Measurements from ENCODE around the gene CATSPER1. TPM values are rescaled to one million over a fixed set of nuclear protein-coding genes. Genes with fewer than 3 reads are reported as not detected.

The CATSPER1 gene
- polyA plus RNA-seq, 1 of the 3 experiments (the other 2 are of a cell fraction): 2.2 TPM

GRCh38 chr11:66014804-66015453 is 11.3 kb downstream of the CATSPER1 start:
- Histone ChIP-seq H3K4me1 (ENCODE audit: control insufficient read depth in 1 of 2, insufficient read depth in 2 of 2, low read depth in 1 of 2, low read length in 1 of 2) (peaks cover 15 to 29% of the 10 kb centered on the region in 2 experiments; a peak in 3 of 4 replicates), H3K9me3 (no peaks in the 10 kb centered on the region), H3K4me2 (peak overlapping the region; percentile 74), H4K20me1 (ENCODE audit: insufficient read depth) (no peaks in the 10 kb centered on the region), H3K9ac (peak overlapping the region; percentile 71), H2AFZ (ENCODE audit: low read depth) (peak overlapping the region; percentile 35; the same call in 1 of the 2 replicates), H3K27me3 (ENCODE audit: insufficient read depth) (no peaks in the 10 kb centered on the region), H3F3A (replicated peaks; ENCODE audit: insufficient read depth) (peaks cover 30% of the 10 kb centered on the region), H3K27ac (ENCODE audit: low read depth in 2 of 2, low read length in 1 of 2) (peak overlapping the region; percentile 73 to 92), H3K36me3 (replicated peaks in 1 of 2; ENCODE audit: control insufficient read depth in 1 of 2, insufficient read depth in 2 of 2, low read length in 1 of 2) (no peaks in the 10 kb centered on the region), H3K79me2 (ENCODE audit: insufficient read depth) (peaks cover 30% of the 10 kb centered on the region; the same call in 1 of the 2 replicates), H3K4me3 (ENCODE audit: low read depth in 2 of 2, low read length in 1 of 2) (no peak overlapping the region), H3K9me2 (no peaks in the 10 kb centered on the region)
- DNase-seq: no peak
- ChIA-PET POLR2A (no interaction called here), CTCF (interaction anchor here (1.1 to 4.3 kb wide), 2 partner anchors 8 to 31 kb away, joined by 3 to 36 read pairs; no protein-coding TSS in a partner anchor)
- 82% methylated on average over 4 of the region's 6 CpGs for WGBS (ENCODE audit: low lambda C conversion rate)
- TF ChIP-seq EZH2phosphoT487 (IDR thresholded peaks at IDR 0.05; ENCODE audit: borderline replicate concordance, low read depth): no peak
- TF ChIP-seq POLR2AphosphoS5 (IDR thresholded peaks at IDR 0.05; ENCODE audit: low read depth, low read length): no peak
- TF ChIP-seq MAX (IDR thresholded peaks at IDR 0.05; ENCODE audit: low read depth): no peak
- no peak for TF ChIP-seq RFX5 (IDR thresholded peaks at IDR 0.05; ENCODE audit: low read length)
- no peak for TF ChIP-seq MEF2A (IDR thresholded peaks at IDR 0.05; ENCODE audit: borderline replicate concordance, low read depth)
- TF ChIP-seq, protein P1, sequence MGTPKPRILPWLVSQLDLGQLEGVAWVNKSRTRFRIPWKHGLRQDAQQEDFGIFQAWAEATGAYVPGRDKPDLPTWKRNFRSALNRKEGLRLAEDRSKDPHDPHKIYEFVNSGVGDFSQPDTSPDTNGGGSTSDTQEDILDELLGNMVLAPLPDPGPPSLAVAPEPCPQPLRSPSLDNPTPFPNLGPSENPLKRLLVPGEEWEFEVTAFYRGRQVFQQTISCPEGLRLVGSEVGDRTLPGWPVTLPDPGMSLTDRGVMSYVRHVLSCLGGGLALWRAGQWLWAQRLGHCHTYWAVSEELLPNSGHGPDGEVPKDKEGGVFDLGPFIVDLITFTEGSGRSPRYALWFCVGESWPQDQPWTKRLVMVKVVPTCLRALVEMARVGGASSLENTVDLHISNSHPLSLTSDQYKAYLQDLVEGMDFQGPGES (IDR thresholded peaks at IDR 0.05; ENCODE audit: low read depth, low read length): no peak
- TF ChIP-seq GABPA (IDR thresholded peaks at IDR 0.05; ENCODE audit: low read depth): no peak
- TF ChIP-seq, protein P2, sequence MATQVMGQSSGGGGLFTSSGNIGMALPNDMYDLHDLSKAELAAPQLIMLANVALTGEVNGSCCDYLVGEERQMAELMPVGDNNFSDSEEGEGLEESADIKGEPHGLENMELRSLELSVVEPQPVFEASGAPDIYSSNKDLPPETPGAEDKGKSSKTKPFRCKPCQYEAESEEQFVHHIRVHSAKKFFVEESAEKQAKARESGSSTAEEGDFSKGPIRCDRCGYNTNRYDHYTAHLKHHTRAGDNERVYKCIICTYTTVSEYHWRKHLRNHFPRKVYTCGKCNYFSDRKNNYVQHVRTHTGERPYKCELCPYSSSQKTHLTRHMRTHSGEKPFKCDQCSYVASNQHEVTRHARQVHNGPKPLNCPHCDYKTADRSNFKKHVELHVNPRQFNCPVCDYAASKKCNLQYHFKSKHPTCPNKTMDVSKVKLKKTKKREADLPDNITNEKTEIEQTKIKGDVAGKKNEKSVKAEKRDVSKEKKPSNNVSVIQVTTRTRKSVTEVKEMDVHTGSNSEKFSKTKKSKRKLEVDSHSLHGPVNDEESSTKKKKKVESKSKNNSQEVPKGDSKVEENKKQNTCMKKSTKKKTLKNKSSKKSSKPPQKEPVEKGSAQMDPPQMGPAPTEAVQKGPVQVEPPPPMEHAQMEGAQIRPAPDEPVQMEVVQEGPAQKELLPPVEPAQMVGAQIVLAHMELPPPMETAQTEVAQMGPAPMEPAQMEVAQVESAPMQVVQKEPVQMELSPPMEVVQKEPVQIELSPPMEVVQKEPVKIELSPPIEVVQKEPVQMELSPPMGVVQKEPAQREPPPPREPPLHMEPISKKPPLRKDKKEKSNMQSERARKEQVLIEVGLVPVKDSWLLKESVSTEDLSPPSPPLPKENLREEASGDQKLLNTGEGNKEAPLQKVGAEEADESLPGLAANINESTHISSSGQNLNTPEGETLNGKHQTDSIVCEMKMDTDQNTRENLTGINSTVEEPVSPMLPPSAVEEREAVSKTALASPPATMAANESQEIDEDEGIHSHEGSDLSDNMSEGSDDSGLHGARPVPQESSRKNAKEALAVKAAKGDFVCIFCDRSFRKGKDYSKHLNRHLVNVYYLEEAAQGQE (IDR thresholded peaks at IDR 0.05; ENCODE audit: low read depth, low read length): no peak
- TF ChIP-seq MXI1 (IDR thresholded peaks at IDR 0.05; ENCODE audit: low read depth, low read length): no peak
- TF ChIP-seq FOXM1 (IDR thresholded peaks at IDR 0.05; ENCODE audit: low read depth): no peak
- no peak for TF ChIP-seq RXRA (IDR thresholded peaks at IDR 0.05; ENCODE audit: borderline replicate concordance, low read depth)
- no peak for TF ChIP-seq TCF12 (IDR thresholded peaks at IDR 0.05)
- TF ChIP-seq GATA2 (CRISPR knock-in tag; IDR thresholded peaks at IDR 0.05): no peak
- no peak for TF ChIP-seq SIN3A (IDR thresholded peaks at IDR 0.05; ENCODE audit: borderline replicate concordance, low read depth, low read length)
- no peak for TF ChIP-seq NRF1 (IDR thresholded peaks at IDR 0.05; ENCODE audit: low read depth, low read length)
- no peak for TF ChIP-seq YY1 (IDR thresholded peaks at IDR 0.05; ENCODE audit: low read depth)
- TF ChIP-seq JUND (IDR thresholded peaks at IDR 0.05): no peak
- TF ChIP-seq, protein P3, sequence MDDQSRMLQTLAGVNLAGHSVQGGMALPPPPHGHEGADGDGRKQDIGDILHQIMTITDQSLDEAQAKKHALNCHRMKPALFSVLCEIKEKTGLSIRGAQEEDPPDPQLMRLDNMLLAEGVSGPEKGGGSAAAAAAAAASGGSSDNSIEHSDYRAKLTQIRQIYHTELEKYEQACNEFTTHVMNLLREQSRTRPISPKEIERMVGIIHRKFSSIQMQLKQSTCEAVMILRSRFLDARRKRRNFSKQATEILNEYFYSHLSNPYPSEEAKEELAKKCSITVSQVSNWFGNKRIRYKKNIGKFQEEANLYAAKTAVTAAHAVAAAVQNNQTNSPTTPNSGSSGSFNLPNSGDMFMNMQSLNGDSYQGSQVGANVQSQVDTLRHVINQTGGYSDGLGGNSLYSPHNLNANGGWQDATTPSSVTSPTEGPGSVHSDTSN (IDR thresholded peaks at IDR 0.05): no peak

Data from SK-N-SH (cell line).